ENCODE data around the gene EMC6. TPM values are rescaled to one million over a fixed set of nuclear protein-coding genes. Genes with fewer than 3 reads are reported as not detected.

The EMC6 gene
- total RNA-seq, 1 experiment from 2014 or later = 62.4 TPM

DNA sequence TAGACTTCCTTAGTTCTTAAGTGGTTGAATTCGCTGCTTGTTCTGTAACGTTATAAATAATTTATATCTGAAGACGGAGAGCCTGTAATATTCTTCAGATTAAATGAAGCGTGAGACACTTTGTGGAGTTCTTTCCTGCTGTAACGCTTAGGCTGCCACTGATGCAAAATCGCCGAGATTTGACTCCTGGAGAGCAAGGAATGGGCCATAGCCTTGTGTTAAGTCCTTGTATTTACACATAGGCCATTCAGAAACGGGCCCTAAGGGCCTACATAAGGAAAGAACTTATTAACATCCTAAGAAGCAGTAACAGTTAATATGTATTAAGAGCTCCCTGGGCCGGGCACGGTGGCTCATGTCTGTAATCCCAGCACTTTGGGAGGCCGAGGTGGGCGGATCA is 936 bp downstream of the EMC6 start:
- H2AFZ ChIP-seq (ENCODE audit: low read depth, low read length, poor library complexity, severe bottlenecking) = no peak overlapping the region
- ChIA-PET CTCF (no interaction called here), RAD21 (ENCODE audit: low non-redundant PET in 1 of 2, low total read pairs in 2 of 2, uncharacterized antibody in 2 of 2, unreplicated experiment in 2 of 2) (no interaction called here), POLR2A (no interaction called here)
- no TSS peak for BruUV-seq (replicated peaks)
- TF ChIP-seq YY1 (IDR thresholded peaks at IDR 0.05; ENCODE audit: extremely low read depth, insufficient replicate concordance, low read depth, low read length) (no peak), RAD21 (IDR thresholded peaks at IDR 0.05; ENCODE audit: low read depth) (no peak), JUND (IDR thresholded peaks at IDR 0.05) (no peak), SRF (IDR thresholded peaks at IDR 0.05; ENCODE audit: low read depth) (no peak), EZH2phosphoT487 (IDR thresholded peaks at IDR 0.05; ENCODE audit: borderline replicate concordance) (no peak), POLR2A (IDR thresholded peaks at IDR 0.05; ENCODE audit: borderline replicate concordance, extremely low read depth, insufficient read depth, insufficient read length) (no peak), CEBPB (IDR thresholded peaks at IDR 0.05; ENCODE audit: low read depth) (no peak), ZNF274 (IDR thresholded peaks at IDR 0.05; ENCODE audit: low read depth, low read length) (no peak), ZFX (IDR thresholded peaks at IDR 0.05) (no peak), CBX3 (IDR thresholded peaks at IDR 0.05; ENCODE audit: low read depth) (no peak), SIN3A (IDR thresholded peaks at IDR 0.05; ENCODE audit: low read depth) (no peak)
- TF ChIP-seq, protein P1, sequence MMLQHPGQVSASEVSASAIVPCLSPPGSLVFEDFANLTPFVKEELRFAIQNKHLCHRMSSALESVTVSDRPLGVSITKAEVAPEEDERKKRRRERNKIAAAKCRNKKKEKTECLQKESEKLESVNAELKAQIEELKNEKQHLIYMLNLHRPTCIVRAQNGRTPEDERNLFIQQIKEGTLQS (IDR thresholded peaks at IDR 0.05) = no peak
- TF ChIP-seq, protein P2, sequence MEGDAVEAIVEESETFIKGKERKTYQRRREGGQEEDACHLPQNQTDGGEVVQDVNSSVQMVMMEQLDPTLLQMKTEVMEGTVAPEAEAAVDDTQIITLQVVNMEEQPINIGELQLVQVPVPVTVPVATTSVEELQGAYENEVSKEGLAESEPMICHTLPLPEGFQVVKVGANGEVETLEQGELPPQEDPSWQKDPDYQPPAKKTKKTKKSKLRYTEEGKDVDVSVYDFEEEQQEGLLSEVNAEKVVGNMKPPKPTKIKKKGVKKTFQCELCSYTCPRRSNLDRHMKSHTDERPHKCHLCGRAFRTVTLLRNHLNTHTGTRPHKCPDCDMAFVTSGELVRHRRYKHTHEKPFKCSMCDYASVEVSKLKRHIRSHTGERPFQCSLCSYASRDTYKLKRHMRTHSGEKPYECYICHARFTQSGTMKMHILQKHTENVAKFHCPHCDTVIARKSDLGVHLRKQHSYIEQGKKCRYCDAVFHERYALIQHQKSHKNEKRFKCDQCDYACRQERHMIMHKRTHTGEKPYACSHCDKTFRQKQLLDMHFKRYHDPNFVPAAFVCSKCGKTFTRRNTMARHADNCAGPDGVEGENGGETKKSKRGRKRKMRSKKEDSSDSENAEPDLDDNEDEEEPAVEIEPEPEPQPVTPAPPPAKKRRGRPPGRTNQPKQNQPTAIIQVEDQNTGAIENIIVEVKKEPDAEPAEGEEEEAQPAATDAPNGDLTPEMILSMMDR (IDR thresholded peaks at IDR 0.05 in 2 of 3, conservative IDR thresholded peaks at IDR 0.05 in 1 of 3; ENCODE audit: borderline replicate concordance in 1 of 3, insufficient read depth in 1 of 3, low read depth in 2 of 3, low read length in 2 of 3) = no peak
- TF ChIP-seq, protein P3, sequence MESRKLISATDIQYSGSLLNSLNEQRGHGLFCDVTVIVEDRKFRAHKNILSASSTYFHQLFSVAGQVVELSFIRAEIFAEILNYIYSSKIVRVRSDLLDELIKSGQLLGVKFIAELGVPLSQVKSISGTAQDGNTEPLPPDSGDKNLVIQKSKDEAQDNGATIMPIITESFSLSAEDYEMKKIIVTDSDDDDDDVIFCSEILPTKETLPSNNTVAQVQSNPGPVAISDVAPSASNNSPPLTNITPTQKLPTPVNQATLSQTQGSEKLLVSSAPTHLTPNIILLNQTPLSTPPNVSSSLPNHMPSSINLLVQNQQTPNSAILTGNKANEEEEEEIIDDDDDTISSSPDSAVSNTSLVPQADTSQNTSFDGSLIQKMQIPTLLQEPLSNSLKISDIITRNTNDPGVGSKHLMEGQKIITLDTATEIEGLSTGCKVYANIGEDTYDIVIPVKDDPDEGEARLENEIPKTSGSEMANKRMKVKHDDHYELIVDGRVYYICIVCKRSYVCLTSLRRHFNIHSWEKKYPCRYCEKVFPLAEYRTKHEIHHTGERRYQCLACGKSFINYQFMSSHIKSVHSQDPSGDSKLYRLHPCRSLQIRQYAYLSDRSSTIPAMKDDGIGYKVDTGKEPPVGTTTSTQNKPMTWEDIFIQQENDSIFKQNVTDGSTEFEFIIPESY (IDR thresholded peaks at IDR 0.05; ENCODE audit: extremely low read depth, insufficient replicate concordance, low read length) = no peak
- intact Hi-C loops (cut with micrococcal nuclease) = no loop called here
- H3K9ac ChIP-seq (ENCODE audit: low read length) = peak overlapping the region; percentile 97
- no peaks in the 10 kb centered on the region; the same call in 1 of the 2 replicates for H4K20me1 ChIP-seq (ENCODE audit: insufficient read depth)
- H3K36me3 ChIP-seq (ENCODE audit: control insufficient read depth in 1 of 2, insufficient read depth in 2 of 2, low read length in 2 of 2) = no peaks in the 10 kb centered on the region
- peak overlapping the region; percentile 77; the same call in 1 of the 2 replicates for H3K27ac ChIP-seq (ENCODE audit: low read depth, low read length)
- H3K27me3 ChIP-seq (ENCODE audit: insufficient read depth, low read length) = no peaks in the 10 kb centered on the region
- peak overlapping the region; percentile 74 for H3K4me2 ChIP-seq (ENCODE audit: low read length)
- peaks cover 8 to 20% of the 10 kb centered on the region in 2 experiments for H3K4me1 ChIP-seq (ENCODE audit: control insufficient read depth in 1 of 2, insufficient read depth in 2 of 2, low read length in 2 of 2)
- peaks cover 42% of the 10 kb centered on the region for H3K79me2 ChIP-seq (ENCODE audit: insufficient read depth, low read length)
- H3K4me3 ChIP-seq (replicated peaks in 1 of 2; ENCODE audit: low read depth in 1 of 2, low read length in 2 of 2) = peak overlapping the region; percentile 74 to 96
- no peaks in the 10 kb centered on the region for H3K9me2 ChIP-seq (ENCODE audit: insufficient read depth)
- ATAC-seq = no peak
- no peak for DNase-seq (ENCODE audit: low read depth, low spot score)
- no peaks in the 10 kb centered on the region for H3K9me3 ChIP-seq (ENCODE audit: control insufficient read depth in 1 of 2, insufficient read depth in 1 of 2, low read depth in 1 of 2, low read length in 2 of 2)
